ENCODE data around the gene ZNF559.
"Not testable (repeated sequence)": the region's sequence is repeated elsewhere in the genome, so short reads cannot be mapped to it uniquely, and the experiment has no call there.

The ZNF559 gene

DNA sequence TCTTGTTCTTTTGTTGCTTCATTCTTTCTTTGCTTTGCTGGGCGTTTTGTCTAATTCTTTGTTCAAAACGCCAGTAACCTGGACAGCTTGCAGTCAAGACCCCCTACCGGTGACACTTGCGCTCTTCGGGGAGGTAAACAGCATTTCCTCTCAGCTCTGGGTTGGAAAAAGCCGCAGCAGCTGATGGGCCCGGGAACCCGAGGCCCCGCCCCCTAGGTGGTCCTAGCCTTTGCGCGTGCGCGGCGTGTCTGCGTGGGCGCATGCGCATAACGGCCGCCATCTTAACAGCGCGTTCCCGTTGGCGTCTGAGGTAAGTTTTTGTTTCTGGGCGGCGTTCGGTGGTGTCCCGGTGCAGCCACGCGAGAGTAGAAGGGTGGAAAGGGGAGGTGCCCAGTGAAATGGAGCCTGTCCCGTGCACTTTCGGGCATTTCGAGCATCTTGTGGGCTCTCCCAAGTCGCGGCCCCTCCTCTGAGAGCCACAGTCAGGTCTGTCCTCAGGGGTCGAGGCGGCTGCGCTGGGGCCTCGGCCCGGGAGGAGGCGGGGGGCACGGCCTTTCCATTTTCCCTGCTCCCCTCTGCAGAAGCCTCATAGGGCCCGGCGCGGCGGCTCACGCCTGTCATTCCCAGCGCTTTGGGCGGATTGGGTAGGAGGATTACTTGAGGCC, at the start of gene ZNF559:
TSS of gene ZNF559 (plus strand) at position 261 of the 665 bp plus-strand sequence. CDS start 14,371 bp downstream, outside the sequence.
- peak; percentile 95 for DNase-seq

DNA sequence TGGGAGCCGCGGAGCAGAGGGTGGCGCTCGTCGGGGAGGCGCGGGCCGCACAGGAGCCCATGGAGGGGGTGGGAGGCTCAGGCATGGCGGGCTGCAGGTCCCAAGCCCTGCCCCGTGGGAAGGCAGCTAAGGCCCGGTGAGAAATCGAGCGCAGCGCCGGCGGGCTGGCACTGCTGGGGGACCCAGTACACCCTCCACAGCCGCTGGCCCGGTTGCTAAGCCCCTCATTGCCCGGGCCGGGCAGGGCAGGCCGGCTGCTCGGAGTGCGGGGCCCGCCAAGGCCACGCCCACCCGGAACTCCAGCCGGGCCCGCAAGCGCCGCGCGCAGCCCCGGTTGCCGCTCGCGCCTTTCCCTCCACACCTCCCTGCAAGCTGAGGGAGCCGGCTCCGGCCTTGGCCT, 40.5 kb upstream of the ZNF559 start:
- DNase-seq: not testable (repeated sequence)

DNA sequence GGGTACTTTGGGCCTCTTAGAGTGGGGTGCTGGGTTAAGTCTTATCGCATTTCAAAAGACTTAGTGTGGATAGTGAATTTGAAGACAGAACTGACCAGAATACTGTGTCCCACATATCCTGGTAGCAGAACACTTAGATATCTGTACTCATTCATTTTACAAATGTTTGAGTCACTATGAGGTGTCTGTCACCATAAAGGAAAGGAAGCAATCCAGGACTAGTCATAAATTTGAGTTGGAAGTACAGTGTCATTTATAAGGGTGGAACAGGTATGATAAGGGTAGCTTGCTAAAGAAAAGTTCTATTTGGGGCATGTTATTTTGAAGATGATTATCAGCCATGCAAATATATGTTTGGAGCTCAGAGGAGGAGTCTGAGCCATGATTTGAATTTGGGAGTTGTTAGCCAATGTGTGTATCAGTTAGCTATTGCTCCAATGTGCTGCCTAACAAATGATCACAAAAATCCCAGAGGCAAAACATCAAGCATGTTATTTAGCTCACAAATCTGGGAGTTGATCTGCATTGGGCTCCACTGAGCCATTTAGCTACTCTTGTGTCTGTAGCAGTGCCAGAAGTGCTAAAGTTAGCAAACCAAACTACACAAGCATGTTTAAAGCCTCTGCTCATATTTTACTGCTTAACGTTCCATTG, 34.6 kb upstream of the ZNF559 start:
- no peak for DNase-seq

DNA sequence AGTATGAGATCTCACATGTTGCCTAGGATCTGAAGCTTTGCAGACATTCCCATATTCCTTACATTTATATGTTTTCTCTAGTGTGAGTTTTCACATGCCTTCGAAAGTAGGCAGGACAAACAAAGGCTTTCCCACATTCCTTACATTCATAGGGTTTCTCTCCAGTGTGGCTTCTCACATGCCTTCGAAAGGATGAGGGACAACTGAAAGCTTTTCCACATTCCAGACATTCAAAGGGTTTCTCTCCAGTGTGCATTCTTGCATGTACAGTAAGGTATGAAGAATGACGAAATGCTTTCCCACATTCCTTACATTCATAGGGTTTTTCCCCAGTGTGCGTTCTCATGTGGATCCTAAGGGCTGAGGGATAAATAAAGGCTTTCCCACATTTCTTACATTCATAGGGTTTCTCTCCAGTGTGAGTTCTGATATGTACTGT, 28.5 kb upstream of the ZNF559 start:
- DNase-seq: no peak

DNA sequence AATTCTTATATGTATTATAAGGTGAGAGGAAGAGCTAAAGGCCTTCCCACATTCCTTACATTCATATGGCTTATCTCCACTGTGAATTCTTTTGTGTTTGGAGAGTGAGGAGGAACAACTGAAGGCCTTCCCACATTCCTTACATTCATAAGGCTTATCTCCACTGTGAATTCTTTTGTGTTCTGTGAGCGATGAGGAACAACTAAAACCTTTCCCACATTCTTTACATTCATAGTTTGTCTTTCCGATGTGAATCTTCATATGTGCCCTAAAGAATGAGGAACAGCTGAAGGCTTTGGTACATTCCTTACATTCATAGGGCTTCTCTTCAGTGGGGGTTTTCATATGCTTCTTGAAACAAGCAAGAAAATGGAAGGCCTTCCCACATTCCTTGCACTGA, 27.6 kb upstream of the ZNF559 start:
- no peak for DNase-seq

DNA sequence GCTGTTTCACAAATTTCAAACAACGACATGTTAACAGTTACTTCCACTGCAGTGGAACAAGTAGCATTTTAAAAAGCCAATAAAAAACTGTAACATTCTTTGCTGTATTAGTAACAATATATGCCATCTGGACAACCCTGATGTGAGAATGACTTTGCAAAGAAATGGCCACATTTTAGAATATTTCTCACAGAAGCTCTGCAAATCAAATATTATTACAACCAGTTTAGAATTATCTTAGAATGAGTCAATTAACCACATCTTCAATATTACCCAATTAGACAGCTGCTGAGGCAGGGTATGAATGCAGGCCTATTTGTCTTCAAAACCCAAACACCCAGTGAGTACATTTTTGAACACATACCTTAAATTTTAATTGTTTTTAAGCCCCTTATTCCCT, 17.5 kb upstream of the ZNF559 start:
- no peak for DNase-seq

DNA sequence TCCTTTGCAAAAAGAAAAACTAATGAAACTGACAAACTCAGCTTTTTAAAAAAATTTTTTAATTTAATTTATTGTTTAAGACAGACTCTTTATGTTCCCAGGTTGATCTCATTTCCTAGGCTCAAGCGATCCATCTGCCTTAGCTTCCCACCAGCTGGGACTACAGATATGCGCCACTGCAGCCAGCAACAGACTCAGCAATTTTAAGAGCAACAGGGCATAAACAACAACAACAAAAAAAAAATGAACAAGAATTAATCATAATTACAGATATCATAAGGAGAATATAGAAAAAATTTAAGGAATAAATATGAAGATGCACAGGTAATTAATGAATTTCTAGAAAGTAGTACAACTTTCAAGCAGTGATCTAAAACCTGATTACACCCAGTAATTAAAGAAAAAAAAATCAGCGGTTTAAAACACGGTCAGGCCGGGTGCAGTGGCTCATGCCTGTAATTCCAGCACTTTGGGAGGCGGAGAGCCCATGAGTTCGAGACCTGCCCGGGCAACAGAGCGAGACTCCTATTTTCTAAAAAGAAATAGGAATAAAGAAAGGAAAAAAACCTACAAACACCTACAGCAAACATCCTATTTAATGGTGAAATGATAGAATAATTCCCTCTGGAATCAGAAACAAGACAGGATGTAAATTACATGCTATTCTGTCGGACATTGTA, 15.7 kb upstream of the ZNF559 start:
- no peak for DNase-seq

DNA sequence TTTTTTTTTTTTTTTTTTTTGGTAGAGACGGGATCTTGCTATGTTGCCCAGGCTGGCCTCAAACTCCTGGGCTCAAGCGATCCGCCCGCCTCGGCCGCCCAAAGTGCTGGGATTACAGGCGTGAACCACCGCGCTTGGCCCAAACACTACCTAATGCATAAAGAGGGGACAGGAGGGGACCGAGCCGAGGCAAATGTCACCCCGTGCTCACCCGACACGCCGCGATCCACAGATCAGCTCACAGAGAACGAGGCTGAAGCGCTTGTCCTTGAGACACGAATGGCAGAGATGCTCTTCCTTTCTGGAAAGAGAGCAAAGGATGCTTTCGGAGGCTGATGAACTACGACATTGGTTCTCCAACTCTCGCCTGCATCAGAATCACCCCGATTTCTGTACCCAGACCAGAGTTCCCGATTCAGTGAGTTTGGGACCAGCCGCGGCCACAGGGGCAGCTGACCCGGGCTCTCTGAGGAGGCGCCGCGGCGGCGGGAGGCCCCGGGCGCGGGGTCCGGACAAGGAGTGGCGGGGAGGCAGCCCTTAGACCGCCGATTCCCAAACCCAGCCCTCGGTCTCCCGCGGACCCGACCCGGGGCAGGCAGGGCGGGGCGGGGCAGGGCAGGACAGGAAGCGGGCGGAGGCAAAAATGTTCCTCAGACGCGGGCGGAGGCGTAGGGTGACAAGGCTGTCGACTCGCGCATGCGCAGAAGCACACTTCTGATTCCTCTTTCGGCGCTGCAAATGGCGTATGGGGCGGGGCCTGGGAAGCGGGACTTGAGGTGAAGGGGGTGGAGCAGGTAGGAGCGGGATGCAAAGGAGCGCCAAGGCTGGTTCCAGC, 14.6 kb upstream of the ZNF559 start, which contains the start of gene ZNF699:
TSS of gene ZNF699 (minus strand) at position 700 of the 835 bp plus-strand sequence. CDS start 4,719 bp downstream, outside the sequence.
- DNase-seq: peak; percentile 99

DNA sequence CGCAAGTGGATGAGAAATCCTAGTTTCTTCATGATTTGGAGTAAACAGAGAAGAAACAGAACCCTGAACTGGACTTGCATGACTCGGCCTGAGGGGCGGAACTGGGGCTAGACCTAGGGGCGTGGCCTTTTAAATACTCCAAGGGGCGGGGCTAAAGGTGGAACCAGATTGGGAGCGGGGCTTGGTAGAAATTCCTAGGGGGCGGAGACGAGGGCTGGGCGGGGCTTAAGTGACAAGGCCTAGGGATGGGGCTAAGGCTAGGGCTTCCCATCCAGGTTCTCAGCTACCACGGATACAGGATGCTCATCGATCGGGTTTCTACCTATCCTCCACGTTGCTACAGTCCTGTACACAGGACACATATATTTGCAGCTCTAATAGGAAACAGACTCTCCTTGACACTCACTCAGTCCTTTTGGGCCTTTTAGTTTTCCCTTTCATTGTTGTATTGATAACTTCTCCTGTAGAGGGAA, 14.0 kb upstream of the ZNF559 start:
- DNase-seq: peak; percentile 99

DNA sequence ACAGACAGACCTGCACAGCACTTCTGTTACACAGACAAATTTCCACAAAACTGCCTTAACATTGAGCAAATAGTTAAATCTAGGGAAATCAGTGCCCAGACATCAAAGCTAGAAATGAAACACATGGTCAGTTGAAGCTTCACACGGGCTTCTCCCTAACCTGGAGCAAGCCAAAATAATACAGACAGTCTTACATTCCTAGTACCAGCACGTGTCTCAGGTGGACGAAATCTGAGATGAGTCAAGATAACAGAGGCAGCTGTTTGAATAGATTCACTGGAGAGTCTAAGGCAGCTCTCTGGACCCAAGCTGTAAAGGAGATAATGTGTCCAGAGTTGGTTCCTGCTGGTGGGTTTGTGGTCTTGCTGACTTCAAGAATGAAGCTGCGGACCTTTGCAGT, 10.2 kb upstream of the ZNF559 start:
- no peak for DNase-seq

DNA sequence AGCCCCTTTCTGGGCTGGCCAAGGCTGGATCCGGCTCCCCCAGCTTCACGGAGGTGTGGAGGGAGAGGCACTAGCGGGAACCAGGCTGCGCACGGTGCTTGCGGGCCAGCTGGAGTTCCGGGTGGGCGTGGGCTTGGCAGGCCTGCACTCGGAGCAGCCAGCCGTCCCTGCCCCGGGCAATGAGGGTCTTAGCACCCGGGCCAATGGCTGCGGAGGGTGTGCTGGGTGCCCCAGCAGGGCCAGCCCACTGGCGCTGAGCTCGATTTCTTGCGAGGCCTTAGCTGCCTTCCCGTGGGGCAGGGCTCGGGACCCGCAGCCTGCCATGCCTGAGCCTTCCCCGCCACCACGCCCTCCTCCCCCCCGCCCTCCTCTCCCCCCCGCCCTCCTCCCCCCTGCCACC, 2.6 kb upstream of the ZNF559 start:
- DNase-seq: no peak

DNA sequence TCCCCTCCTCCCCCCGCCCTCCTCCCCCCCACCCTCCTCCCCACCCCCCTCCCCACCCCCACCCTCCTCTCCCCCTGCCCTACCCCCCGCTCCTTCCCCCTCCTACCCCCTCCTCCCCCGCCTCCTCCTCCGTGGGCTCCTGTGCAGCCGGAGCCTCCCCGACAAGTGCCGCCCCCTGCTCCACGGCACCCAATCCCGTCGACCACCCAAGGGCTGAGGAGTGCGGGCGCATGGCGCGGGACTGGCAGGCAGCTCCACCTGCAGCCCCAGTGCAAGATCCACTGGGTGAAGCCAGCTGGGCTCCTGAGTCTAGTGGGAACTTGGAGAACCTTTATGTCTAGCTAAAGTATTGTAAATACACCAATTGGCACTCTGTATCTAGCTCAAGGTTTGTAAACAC, 2.2 kb upstream of the ZNF559 start:
- not testable (repeated sequence) for DNase-seq

DNA sequence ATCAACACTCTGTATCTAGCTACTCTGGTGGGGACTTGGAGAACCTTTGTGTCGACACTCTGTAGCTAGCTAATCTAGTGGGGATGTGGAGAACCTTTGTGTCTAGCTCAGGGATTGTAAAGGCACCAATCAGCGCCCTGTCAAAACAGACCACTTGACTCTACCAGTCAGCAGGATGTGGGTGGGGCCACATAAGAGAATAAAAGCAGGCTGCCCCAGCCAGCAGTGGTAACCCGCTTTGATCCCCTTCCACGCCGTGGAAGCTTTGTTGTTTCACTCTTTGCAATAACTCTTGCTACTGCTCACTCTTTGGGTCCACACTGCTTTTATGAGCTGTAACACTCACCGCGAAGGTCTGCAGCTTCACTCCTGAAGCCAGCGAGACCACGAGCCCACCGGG, 1.8 kb upstream of the ZNF559 start:
- DNase-seq: not testable (repeated sequence)

DNA sequence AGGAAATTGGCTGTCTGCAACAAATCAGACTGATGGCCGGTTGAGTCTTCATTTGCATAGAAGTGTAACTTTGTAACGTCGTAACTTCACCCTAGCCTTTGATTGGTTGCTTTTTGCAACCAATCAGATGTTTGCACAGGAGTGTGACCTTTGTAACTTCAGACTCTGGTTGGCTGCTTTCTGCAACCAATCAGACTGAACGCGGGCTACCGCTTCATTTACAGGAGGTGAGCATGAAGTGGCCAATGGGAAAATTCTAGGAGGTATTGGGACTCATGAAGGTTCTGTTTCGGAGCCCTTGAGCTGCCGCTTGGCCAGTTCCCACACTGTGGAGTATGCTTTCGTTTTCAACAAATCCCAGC, 441 bp upstream of the ZNF559 start:
- DNase-seq: peak; percentile 85

DNA sequence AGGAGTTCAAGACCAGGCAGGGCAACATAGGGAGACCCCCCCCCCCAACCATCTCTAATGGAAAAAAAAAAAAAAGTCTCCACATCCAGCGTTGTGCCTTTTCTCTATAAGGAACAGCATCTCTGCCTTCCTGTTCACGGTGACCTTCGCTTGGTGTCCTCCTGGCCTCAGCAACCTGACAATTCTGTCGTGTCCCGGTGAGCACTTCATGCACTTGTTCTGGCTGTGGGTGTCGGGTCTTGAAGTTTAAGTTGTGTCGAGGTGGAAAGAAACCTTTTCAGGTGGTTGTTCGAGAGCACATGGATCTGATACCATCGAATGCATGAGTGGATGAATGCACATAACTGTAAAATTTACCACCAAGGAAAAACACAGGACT, 594 bp downstream of the ZNF559 start:
- no peak for DNase-seq

DNA sequence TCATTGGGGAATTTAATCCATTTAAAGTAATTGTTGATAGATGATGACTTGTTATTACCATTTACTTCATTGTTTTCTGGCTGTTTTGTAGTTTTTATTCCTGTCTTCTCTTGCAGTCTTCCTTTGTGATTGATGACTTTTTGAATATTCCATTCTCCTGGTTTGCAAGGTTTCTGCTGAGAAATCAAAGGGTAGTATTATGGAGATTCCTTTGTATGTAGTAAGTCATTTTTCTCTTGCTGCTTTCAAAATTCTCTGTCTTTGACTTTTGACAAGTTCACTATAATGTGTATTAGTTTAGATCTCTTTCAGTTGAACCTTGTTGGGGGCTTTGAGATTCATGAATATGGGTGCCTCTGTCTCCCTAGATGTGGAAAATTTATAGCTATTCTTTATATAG, 6.0 kb downstream of the ZNF559 start:
- no peak for DNase-seq

DNA sequence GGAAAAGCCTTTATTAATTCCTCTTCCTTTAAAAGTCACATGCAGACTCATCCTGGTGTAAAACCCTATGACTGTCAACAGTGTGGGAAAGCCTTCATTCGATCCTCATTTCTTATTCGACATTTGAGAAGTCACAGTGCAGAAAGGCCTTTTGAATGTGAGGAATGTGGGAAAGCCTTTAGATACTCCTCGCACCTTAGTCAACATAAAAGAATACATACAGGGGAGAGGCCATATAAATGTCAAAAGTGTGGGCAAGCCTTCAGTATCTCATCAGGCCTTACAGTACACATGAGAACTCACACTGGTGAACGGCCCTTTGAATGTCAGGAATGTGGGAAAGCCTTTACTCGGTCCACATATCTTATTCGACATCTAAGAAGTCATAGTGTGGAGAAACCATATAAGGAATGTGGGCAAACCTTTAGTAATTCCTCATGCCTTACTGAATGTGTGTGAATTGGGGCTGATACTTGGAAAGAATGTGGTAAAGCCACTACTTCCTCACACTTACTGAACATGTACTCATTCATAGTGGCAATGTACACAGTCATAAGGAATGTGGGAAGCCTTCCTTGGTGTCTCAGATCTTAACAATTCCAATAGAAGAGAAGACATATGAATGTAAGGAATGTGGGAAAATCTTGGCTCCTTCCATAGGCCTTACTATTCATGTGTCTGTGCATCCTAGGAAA, 18.8 kb downstream of the ZNF559 start:
- no peak for DNase-seq

DNA sequence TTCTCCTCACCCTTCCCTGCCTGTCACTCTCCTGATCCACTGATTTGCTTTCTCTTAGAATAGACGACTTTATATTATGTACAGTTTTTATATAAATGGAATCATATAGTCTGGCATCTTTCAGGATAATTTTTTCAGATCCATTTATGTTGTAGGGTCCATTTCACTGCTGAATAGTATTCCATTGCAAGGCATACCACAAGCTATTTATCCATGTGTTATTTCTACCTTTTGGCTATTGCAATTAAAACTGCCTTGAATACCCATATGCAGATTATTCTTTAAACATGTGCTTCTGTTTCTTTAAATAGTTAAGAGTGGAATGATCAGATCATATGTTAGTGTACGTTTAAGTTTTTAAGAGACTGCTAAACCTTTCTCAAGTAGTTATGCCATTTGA, 21.0 kb downstream of the ZNF559 start:
- no peak for DNase-seq

DNA sequence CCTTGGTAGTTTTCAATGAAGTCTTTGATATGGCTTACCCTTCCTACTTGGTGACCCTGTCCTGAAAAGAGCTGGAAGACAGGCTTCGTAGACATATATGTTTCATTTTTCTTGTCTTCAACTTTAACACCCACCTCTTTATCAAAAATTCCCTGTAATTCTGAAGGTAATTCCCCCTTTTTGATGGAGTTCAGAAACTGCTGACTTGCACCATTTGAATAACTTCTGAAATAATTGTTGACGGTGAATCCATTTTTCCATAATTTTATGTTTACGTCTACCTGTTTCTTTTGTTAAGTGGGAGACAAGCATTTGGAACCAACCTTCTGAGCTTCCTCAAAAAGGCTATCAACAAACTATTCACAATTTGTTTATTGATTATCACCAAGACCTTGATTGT, 24.3 kb downstream of the ZNF559 start:
- no peak for DNase-seq

DNA sequence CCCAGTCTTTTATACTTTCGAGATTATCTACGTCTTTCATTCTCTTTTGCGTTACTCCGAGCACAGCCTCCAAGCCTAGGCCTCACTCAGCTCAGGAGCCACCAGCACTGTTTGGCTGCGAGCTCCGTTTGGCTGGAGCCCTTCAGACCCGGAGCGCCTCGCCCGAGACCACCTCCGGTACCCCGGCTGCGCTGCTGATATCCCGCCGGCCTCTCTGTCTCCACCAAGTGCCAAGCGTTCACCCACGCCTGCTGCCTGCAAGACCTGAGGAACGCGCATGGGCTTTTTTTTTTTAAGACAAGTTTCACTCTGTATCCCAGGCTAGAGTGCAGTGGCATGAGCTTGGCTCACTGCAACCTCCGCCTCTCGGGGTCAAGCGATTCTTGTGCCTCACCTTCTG, 24.7 kb downstream of the ZNF559 start:
- DNase-seq: no peak

DNA sequence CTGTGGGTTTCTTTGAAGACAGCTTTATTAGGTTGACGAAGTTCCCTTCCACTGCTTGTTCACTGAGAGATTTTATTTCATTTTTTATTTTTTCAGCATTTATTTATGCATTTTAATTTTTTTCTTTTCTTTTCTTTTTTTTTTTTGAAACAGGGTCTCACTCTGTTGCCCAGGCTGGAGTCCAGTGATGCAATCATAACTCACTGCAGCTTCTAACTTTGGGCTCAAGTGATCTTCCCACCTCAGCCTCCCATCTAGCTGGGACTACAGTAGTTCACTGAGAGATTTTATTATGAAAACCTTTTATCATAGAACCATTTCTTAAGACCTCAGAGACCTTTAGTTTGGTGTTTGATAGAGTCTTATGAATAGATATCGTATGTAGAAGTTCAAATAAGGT, 28.5 kb downstream of the ZNF559 start:
- no peak for DNase-seq

DNA sequence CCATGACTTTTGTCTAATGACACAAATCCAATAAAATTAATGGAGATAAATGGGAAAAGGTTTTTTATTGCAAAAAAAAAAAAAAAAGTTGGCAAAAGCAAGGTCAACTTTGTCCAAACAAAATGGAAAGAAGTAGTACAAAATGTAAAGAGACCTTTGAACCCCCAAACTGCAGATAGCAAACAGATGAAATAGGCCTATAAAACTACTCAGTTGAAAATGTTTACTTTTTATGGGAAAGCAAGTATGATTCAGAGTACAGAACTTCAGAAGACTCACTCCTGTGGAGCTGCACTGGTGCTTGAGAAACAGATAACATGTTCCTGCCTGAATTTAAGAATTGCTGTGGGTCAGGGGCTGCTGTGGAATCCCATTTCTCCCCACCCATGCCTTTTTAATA, 29.0 kb downstream of the ZNF559 start:
- DNase-seq: no peak

DNA sequence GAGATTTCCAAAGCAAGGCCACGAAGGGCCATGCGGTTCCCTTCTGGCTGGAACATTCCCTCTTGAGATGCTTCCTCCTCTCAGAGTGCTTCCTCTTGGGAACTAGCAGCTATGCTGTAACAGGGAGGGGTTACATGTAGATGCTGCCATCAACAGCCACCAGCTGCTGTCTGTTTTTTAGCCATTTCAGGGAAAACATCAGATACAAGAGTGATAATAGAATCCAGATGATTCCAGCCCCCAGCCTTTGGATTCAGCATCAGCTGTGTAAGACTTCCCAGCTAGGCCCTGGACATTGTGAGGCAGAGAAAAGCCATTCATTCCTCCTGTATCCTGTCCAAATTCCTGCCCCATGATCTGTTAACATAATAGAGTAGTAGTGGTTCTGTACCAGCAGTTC, 30.7 kb downstream of the ZNF559 start:
- DNase-seq: no peak
